HEK293 (cell line): ENCODE measurements around the gene TMEM203.

Experiments used
- IKZF3 ChIP-seq: fragments of 450-650 bp; IDR thresholded peaks from 2 replicates; pipeline ENCODE4 v1.5.0; 2018; ENCODE audit warnings: missing biosample characterization, mild to moderate bottlenecking, missing genetic modification characterization, moderate library complexity
- KLF1 ChIP-seq: fragments of 450-650 bp; formaldehyde crosslinking; IDR thresholded peaks from 2 replicates; pipeline ENCODE4 v1.5.1; 2016; ENCODE audit warnings: missing biosample characterization, missing genetic modification characterization
- KLF7 ChIP-seq: fragments of 450-650 bp; formaldehyde crosslinking; IDR thresholded peaks from 2 replicates; pipeline ENCODE4 v1.5.1; 2016; ENCODE audit warnings: missing biosample characterization, missing genetic modification characterization, borderline replicate concordance
- KLF8 ChIP-seq: fragments of 450-650 bp; formaldehyde crosslinking; IDR thresholded peaks from 2 replicates; pipeline ENCODE4 v1.5.1; 2016; ENCODE audit warnings: missing biosample characterization, missing genetic modification characterization
- OSR2 ChIP-seq: fragments of 450-650 bp; formaldehyde crosslinking; IDR thresholded peaks from 2 replicates; pipeline ENCODE4 v1.5.1; 2016; ENCODE audit warnings: missing biosample characterization, missing genetic modification characterization
- PATZ1 ChIP-seq: fragments of 450-650 bp; formaldehyde crosslinking; IDR thresholded peaks from 2 replicates; pipeline ENCODE4 v1.5.1; 2016; ENCODE audit warnings: missing biosample characterization, missing genetic modification characterization
- PRDM2 ChIP-seq: fragments of 450-650 bp; formaldehyde crosslinking; IDR thresholded peaks from 2 replicates; pipeline ENCODE4 v1.5.1; 2016; ENCODE audit warnings: missing biosample characterization, missing genetic modification characterization, borderline replicate concordance
- REST ChIP-seq: fragments of 450-650 bp; formaldehyde crosslinking; IDR thresholded peaks from 2 replicates; pipeline ENCODE4 v1.5.1; 2016; ENCODE audit warnings: missing biosample characterization, missing genetic modification characterization
- SALL2 ChIP-seq: fragments of 450-650 bp; formaldehyde crosslinking; IDR thresholded peaks from 2 replicates; pipeline ENCODE4 v1.5.0; 2017; ENCODE audit warnings: missing biosample characterization, mild to moderate bottlenecking, missing genetic modification characterization, borderline replicate concordance
- SCRT1 ChIP-seq: fragments of 450-650 bp; formaldehyde crosslinking; IDR thresholded peaks from 2 replicates; pipeline ENCODE4 v1.5.1; 2016; ENCODE audit warnings: missing biosample characterization, missing genetic modification characterization, borderline replicate concordance
- SP7 ChIP-seq: fragments of 450-650 bp; formaldehyde crosslinking; IDR thresholded peaks from 2 replicates; pipeline ENCODE4 v1.5.1; 2016; ENCODE audit warnings: missing biosample characterization, missing genetic modification characterization
- TRIM28 ChIP-seq: IDR thresholded peaks from 2 replicates; pipeline ENCODE4 v1.6.1; 2011; ENCODE audit warnings: low read length, control low read depth, borderline replicate concordance
- ZBTB49 ChIP-seq: fragments of 450-650 bp; formaldehyde crosslinking; IDR thresholded peaks from 2 replicates; pipeline ENCODE4 v1.5.1; 2016; ENCODE audit warnings: missing biosample characterization, missing genetic modification characterization, low read depth
- ZFHX2 ChIP-seq: fragments of 450-650 bp; formaldehyde crosslinking; conservative IDR thresholded peaks from 2 replicates; pipeline ENCODE4 v1.5.1; 2016; ENCODE audit warnings: missing biosample characterization, missing genetic modification characterization
- ZNF112 ChIP-seq: fragments of 450-650 bp; formaldehyde crosslinking; IDR thresholded peaks from 2 replicates; pipeline ENCODE4 v1.5.0; 2017; ENCODE audit warnings: missing biosample characterization, missing genetic modification characterization
- ZNF114 ChIP-seq: fragments of 450-650 bp; formaldehyde crosslinking; IDR thresholded peaks from 2 replicates; pipeline ENCODE4 v1.5.0; 2017; ENCODE audit warnings: missing biosample characterization, missing genetic modification characterization
- ZNF133 ChIP-seq: fragments of 450-650 bp; formaldehyde crosslinking; IDR thresholded peaks from 2 replicates; pipeline ENCODE4 v1.5.1; 2016; ENCODE audit warnings: missing biosample characterization, missing genetic modification characterization
- ZNF157 ChIP-seq: fragments of 450-650 bp; formaldehyde crosslinking; IDR thresholded peaks from 2 replicates; pipeline ENCODE4 v1.5.1; 2016; ENCODE audit warnings: missing biosample characterization, missing genetic modification characterization
- ZNF175 ChIP-seq: fragments of 450-650 bp; formaldehyde crosslinking; IDR thresholded peaks from 2 replicates; pipeline ENCODE4 v1.5.1; 2016; ENCODE audit warnings: missing biosample characterization, missing genetic modification characterization
- ZNF184 ChIP-seq: fragments of 450-650 bp; IDR thresholded peaks from 2 replicates; pipeline ENCODE4 v1.5.1; 2018; ENCODE audit warnings: missing biosample characterization, mild to moderate bottlenecking, missing genetic modification characterization
- ZNF335 ChIP-seq: fragments of 450-650 bp; formaldehyde crosslinking; conservative IDR thresholded peaks from 2 replicates; pipeline ENCODE4 v1.5.1; 2016; ENCODE audit warnings: missing biosample characterization, missing genetic modification characterization
- ZNF341 ChIP-seq: fragments of 450-650 bp; formaldehyde crosslinking; IDR thresholded peaks from 2 replicates; pipeline ENCODE4; 2016; ENCODE audit warnings: low read depth, missing biosample characterization, missing genetic modification characterization
- ZNF501 ChIP-seq: fragments of 450-650 bp; formaldehyde crosslinking; IDR thresholded peaks from 2 replicates; pipeline ENCODE4 v1.5.1; 2016; ENCODE audit warnings: missing biosample characterization, missing genetic modification characterization
- ZNF510 ChIP-seq: fragments of 450-650 bp; formaldehyde crosslinking; IDR thresholded peaks from 2 replicates; pipeline ENCODE4 v1.5.1; 2018; ENCODE audit warnings: mild to moderate bottlenecking, missing genetic modification characterization, missing biosample characterization; ENCODE audit not compliant: insufficient replicate concordance
- ZNF530 ChIP-seq: fragments of 450-650 bp; formaldehyde crosslinking; IDR thresholded peaks from 2 replicates; pipeline ENCODE4 v1.5.1; 2016; ENCODE audit warnings: low read depth, missing biosample characterization, missing genetic modification characterization
- ZNF548 ChIP-seq: fragments of 450-650 bp; formaldehyde crosslinking; IDR thresholded peaks from 2 replicates; pipeline ENCODE4 v1.5.1; 2016; ENCODE audit warnings: missing biosample characterization, missing genetic modification characterization
- ZNF670 ChIP-seq: fragments of 450-650 bp; formaldehyde crosslinking; IDR thresholded peaks from 2 replicates; pipeline ENCODE4 v1.5.1; 2016; ENCODE audit warnings: missing biosample characterization, missing genetic modification characterization, low read depth

The TMEM203 gene

GRCh38 chr9:137236238-137236935 is 30.9 kb upstream of the TMEM203 start (continued):
- no peak for TF ChIP-seq ZNF133 (tag by site-specific recombination)
- peak; percentile 39; the same call in 1 of the 2 replicates for TF ChIP-seq OSR2 (tag by site-specific recombination)
- no peak for TF ChIP-seq ZNF175
- no peak for TF ChIP-seq ZNF335 (tag by site-specific recombination)
- TF ChIP-seq ZNF341 (tag by site-specific recombination): peak; percentile 70
- peak; percentile 84 for TF ChIP-seq KLF8 (tag by site-specific recombination)
- TF ChIP-seq ZNF530: no peak
- TF ChIP-seq PATZ1 (tag by site-specific recombination): peak; percentile 98
- no peak for TF ChIP-seq SCRT1 (tag by site-specific recombination)
- TF ChIP-seq KLF1 (tag by site-specific recombination): peak; percentile 68
- no peak for TF ChIP-seq ZNF670
- TF ChIP-seq ZNF548 (tag by site-specific recombination): no peak
- TF ChIP-seq IKZF3 (tag by site-specific recombination): no peak
- TF ChIP-seq ZNF501: peak; percentile 53; the same call in 1 of the 2 replicates
- TF ChIP-seq ZFHX2 (tag by site-specific recombination): peak; percentile 87
- peak; percentile 22; the same call in 1 of the 2 replicates for TF ChIP-seq REST (tag by site-specific recombination)
- no peak for TF ChIP-seq TRIM28
- TF ChIP-seq SP7 (tag by site-specific recombination): peak; percentile 48; the same call in 1 of the 2 replicates
- TF ChIP-seq ZNF510 (tag by site-specific recombination): no peak
- TF ChIP-seq ZNF112 (tag by site-specific recombination): no peak
- TF ChIP-seq PRDM2 (tag by site-specific recombination): no peak
- TF ChIP-seq ZNF114 (tag by site-specific recombination): no peak
- TF ChIP-seq ZNF157 (tag by site-specific recombination): no peak
- TF ChIP-seq KLF7: peak; percentile 63; the same call in 1 of the 2 replicates
- no peak for TF ChIP-seq SALL2 (tag by site-specific recombination)
- no peak for TF ChIP-seq ZBTB49
- 0 out of 2 replicates have a peak, but pooled peaks have one; percentile 25 for TF ChIP-seq ZNF184 (tag by site-specific recombination)
